Natural killer cell (primary cell): ENCODE data around the gene RAB42. TPM values are rescaled to one million over a fixed set of nuclear protein-coding genes. Genes with fewer than 3 reads are reported as not detected.

Source experiments
- ATAC-seq, 3 donors: fragments of 150-1000 bp in 2 of 3; fragments of 200-7000 bp in 1 of 3; cut with Tn5 transposase; 1 replicate in 1 of 3; 2 replicates in 2 of 3; pipeline ENCODE4 v1.10.0; 2021; ENCODE audit warnings: mild to moderate bottlenecking in 2 of 3, moderate library complexity in 2 of 3
- DNase-seq, 2 donors: peaks; one replicate each; pipeline versions ENCODE4 v3.0.0 to v3.0.0-alpha.2; 2013 to 2021; ENCODE audit warnings: mixed read lengths in 1 of 2
- H3K27ac ChIP-seq: one replicate; pipeline ENCODE4 v1.5.1; 2013; ENCODE audit warnings: mild to moderate bottlenecking, low read length
- H3K27me3 ChIP-seq: one replicate; pipeline ENCODE4 v1.6.1; 2013; ENCODE audit warnings: low read length; ENCODE audit not compliant: control insufficient read depth, insufficient read depth
- H3K36me3 ChIP-seq: one replicate; pipeline ENCODE4 v1.6.1; 2013; ENCODE audit warnings: low read length; ENCODE audit not compliant: control insufficient read depth, insufficient read depth
- H3K4me1 ChIP-seq: one replicate; pipeline ENCODE4 v1.6.1; 2013; ENCODE audit warnings: low read length; ENCODE audit not compliant: control insufficient read depth, insufficient read depth
- H3K4me3 ChIP-seq: one replicate; pipeline ENCODE4 v1.5.1; 2013; ENCODE audit warnings: low read length
- H3K9me3 ChIP-seq: one replicate; pipeline ENCODE4 v1.6.1; 2013; ENCODE audit warnings: low read length; ENCODE audit not compliant: control insufficient read depth, insufficient read depth
- H3K27ac Mint-ChIP-seq, 2 donors: one replicate each; pipeline ENCODE4 v1.8.0; 2022; ENCODE audit warnings: mild to moderate bottlenecking in 2 of 2, mixed read lengths in 2 of 2, moderate library complexity in 1 of 2
- H3K27me3 Mint-ChIP-seq, 2 donors: one replicate each; pipeline ENCODE4 v1.8.0; 2022; ENCODE audit warnings: low read depth in 2 of 2, mixed read lengths in 2 of 2
- H3K36me3 Mint-ChIP-seq: one replicate; pipeline ENCODE4 v1.8.0; 2022; ENCODE audit warnings: mixed read lengths
- H3K4me1 Mint-ChIP-seq, 2 donors: one replicate each; pipeline ENCODE4 v1.8.0; 2022; ENCODE audit warnings: mixed read lengths in 2 of 2
- H3K4me3 Mint-ChIP-seq: one replicate; pipeline ENCODE4 v1.8.0; 2022; ENCODE audit warnings: mild to moderate bottlenecking, moderate library complexity, mixed read lengths
- H3K9me3 Mint-ChIP-seq, 2 donors: one replicate each; pipeline ENCODE4 v1.8.0; 2022; ENCODE audit warnings: mixed read lengths in 2 of 2
- WGBS: methylation state at CpG from one replicate; pipeline ENCODE4 v1.1.7; 2013; ENCODE audit warnings: missing lambda C conversion rate; ENCODE audit not compliant: insufficient coverage; 5-methylcytosine and 5-hydroxymethylcytosine counted together
- intact Hi-C: fragments of 100-400 bp; cut with micrococcal nuclease; formaldehyde crosslinking; loops from one replicate; pipeline ENCODE4 v1.14.2; 2022
- total RNA-seq, 4 donors: library from RNA; stranded (reverse); fragments of 120-200 nt in 1 of 4; gene quantifications; one replicate each; pipeline versions ENCODE4 v1.2.3 to v1.2.4, GENCODE V29; 2013 to 2022
- TF ChIP-seq, protein P1 (sequence below): fragments of 200-600 bp; IDR thresholded peaks from one replicate; pipeline ENCODE4 v1.8.0; 2022; ENCODE audit warnings: antibody characterized with exemption

The RAB42 gene
- total RNA-seq, 3 donors from 2014 or later (not counting 1 experiment from before 2014, with no cell fraction given), result 0.38 TPM; not detected in 2

- ATAC-seq (no peak), DNase-seq (no peak)
- Mint-ChIP-seq H3K36me3 (peaks cover 15% of the 10 kb centered on the region), H3K27ac (no peak overlapping the region), H3K4me3 (no peak overlapping the region), H3K9me3 (no peaks in the 10 kb centered on the region), H3K27me3 (no peaks in the 10 kb centered on the region), H3K4me1 (peaks cover 2 to 3% of the 10 kb centered on the region in 2 donors)
- no peaks in the 10 kb centered on the region for H3K9me3 ChIP-seq
- TF ChIP-seq, protein P1, sequence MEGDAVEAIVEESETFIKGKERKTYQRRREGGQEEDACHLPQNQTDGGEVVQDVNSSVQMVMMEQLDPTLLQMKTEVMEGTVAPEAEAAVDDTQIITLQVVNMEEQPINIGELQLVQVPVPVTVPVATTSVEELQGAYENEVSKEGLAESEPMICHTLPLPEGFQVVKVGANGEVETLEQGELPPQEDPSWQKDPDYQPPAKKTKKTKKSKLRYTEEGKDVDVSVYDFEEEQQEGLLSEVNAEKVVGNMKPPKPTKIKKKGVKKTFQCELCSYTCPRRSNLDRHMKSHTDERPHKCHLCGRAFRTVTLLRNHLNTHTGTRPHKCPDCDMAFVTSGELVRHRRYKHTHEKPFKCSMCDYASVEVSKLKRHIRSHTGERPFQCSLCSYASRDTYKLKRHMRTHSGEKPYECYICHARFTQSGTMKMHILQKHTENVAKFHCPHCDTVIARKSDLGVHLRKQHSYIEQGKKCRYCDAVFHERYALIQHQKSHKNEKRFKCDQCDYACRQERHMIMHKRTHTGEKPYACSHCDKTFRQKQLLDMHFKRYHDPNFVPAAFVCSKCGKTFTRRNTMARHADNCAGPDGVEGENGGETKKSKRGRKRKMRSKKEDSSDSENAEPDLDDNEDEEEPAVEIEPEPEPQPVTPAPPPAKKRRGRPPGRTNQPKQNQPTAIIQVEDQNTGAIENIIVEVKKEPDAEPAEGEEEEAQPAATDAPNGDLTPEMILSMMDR, result no peak
- intact Hi-C loops, result no loop called here
- no peak overlapping the region for H3K27ac ChIP-seq
- H3K4me3 ChIP-seq, result no peak overlapping the region
- peaks cover 45% of the 10 kb centered on the region for H3K36me3 ChIP-seq
- WGBS, result 95% methylated on average over 11 of the region's 11 CpGs
- no peaks in the 10 kb centered on the region for H3K4me1 ChIP-seq
- H3K27me3 ChIP-seq, result no peaks in the 10 kb centered on the region
Measured at GRCh38 chr1:28573564-28573963, 18.5 kb upstream of the RAB42 start.

DNA sequence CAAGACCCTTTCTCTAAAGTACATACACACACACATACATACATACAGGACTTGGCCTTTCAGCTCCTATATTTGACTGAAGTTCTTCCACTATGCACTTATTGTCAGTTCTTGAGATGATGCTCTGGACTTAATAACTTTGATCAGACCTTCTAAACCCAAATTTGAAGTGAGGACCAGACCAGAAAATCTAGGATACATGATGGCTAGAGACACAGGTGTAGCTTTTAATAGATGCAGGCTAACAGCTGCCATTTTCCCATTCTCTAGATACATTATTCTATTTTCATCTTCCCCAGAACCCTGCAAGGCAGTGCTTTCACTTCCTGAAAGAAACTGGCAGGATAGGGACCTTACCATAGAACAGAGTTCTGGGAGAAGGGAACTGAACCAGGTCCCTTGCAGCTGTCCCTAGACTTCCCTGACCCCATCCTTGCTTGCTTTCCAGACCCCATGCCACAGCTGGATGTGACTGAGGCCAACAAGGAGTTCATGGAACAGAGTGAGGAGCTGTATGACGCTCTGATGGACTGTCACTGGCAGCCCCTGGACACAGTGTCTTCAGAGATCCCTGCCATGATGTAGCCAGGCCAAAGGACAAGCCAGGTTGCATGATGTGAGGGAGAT is 14.9 kb upstream of the RAB42 start:
- Histone ChIP-seq H3K4me3 (no peak overlapping the region), H3K4me1 (peaks cover 17% of the 10 kb centered on the region), H3K27ac (no peak overlapping the region), H3K27me3 (no peaks in the 10 kb centered on the region), H3K36me3 (peaks cover 42% of the 10 kb centered on the region), H3K9me3 (no peaks in the 10 kb centered on the region)
- intact Hi-C loops, result no loop called here
- Mint-ChIP-seq H3K9me3 (no peaks in the 10 kb centered on the region), H3K4me1 (peaks cover 29 to 33% of the 10 kb centered on the region in 2 donors), H3K27ac (peak overlapping the region; percentile 62), H3K4me3 (no peak overlapping the region), H3K27me3 (no peaks in the 10 kb centered on the region), H3K36me3 (peaks cover 16% of the 10 kb centered on the region)
- ATAC-seq (no peak), DNase-seq (peak in 1 of 2 donors; percentile 19)
- 87% methylated on average over 1 of the region's 1 CpG for WGBS
- TF ChIP-seq, protein P1, result no peak

DNA sequence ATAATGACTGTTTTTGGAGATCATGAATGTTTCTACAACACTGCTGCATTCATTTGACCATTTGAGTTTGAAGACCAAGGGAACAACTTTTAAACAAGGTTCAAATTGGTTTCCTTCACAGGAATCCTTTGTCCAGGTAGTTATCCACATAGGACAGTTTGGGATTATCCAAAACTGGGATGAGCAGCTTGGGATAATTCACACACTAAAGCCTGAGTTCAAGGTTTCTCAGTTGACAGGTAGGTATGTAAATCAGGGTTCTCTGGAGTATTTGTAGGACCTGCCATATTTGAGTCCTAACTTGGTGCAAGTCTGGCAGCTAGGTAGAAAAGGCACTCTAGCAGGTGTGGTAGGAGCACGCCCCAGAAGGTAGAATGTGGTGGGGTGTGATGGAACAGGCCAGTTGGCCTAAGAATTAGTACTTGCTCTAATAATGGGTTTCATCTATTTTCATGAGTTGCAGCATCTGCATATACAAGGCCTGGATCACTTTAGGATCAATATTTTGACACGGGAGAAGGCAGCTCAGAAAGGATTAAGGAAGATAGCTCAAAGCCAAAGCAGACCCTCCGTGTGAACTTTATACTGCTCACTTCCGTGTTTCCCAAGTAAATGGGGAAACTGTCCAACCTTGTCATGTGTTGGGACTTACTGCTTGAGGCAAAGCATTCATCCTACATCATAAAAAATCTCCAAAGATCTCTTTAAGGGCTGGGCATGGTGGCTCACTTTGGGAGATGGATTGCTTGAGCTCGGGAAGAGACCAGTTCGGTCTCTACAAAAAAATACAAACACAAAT is 14.1 kb upstream of the RAB42 start:
- WGBS, result 87% methylated on average over 6 of the region's 6 CpGs
- Mint-ChIP-seq H3K9me3 (no peaks in the 10 kb centered on the region), H3K4me3 (no peak overlapping the region), H3K36me3 (peaks cover 16% of the 10 kb centered on the region), H3K27me3 (no peaks in the 10 kb centered on the region), H3K27ac (peak overlapping the region; percentile 62), H3K4me1 (peaks cover 34 to 38% of the 10 kb centered on the region in 2 donors)
- TF ChIP-seq, protein P1, result no peak
- Histone ChIP-seq H3K4me1 (peaks cover 25% of the 10 kb centered on the region), H3K27me3 (no peaks in the 10 kb centered on the region), H3K4me3 (no peak overlapping the region), H3K27ac (no peak overlapping the region), H3K9me3 (no peaks in the 10 kb centered on the region), H3K36me3 (peaks cover 39% of the 10 kb centered on the region)
- DNase-seq (peak in 1 of 2 donors; percentile 25), ATAC-seq (no peak)
- intact Hi-C loops, result no loop called here
